Neural crest cell (in vitro differentiated cells): ENCODE measurements around the gene MCEMP1. TPM values are rescaled to one million over a fixed set of nuclear protein-coding genes. Genes with fewer than 3 reads are reported as not detected.
A peak's percentile ranks its signal among the peaks of the same experiment; 100 is the strongest.

Experiments
- DNase-seq: peaks from one replicate; pipeline ENCODE4 v3.0.0; 2021; ENCODE audit warnings: low read depth, mixed read lengths, low spot score
- H3K27ac Mint-ChIP-seq: one replicate; pipeline ENCODE4 v1.8.0; 2021; ENCODE audit warnings: mild to moderate bottlenecking, mixed read lengths; ENCODE audit not compliant: unreplicated experiment
- H3K27me3 Mint-ChIP-seq: 2 replicates; pipeline ENCODE4 v1.8.0; 2021; ENCODE audit warnings: low read depth, mild to moderate bottlenecking, mixed read lengths
- H3K36me3 Mint-ChIP-seq: 2 replicates; pipeline ENCODE4 v1.8.0; 2021; ENCODE audit warnings: low read depth, mild to moderate bottlenecking, mixed read lengths
- H3K4me1 Mint-ChIP-seq: 2 replicates; pipeline ENCODE4 v1.8.0; 2021; ENCODE audit warnings: mixed read lengths
- H3K4me3 Mint-ChIP-seq: one replicate; pipeline ENCODE4 v1.8.0; 2021; ENCODE audit warnings: mild to moderate bottlenecking, mixed read lengths
- H3K9me3 Mint-ChIP-seq: 2 replicates; pipeline ENCODE4 v1.8.0; 2021; ENCODE audit warnings: mixed read lengths
- CTCF ChIP-seq: fragments of 200-600 bp; sonication (generic); conservative IDR thresholded peaks from 2 replicates; pipeline ENCODE4 v1.5.0; 2021; ENCODE audit warnings: antibody characterized with exemption, mild to moderate bottlenecking
- total RNA-seq: library from RNA; stranded (reverse); gene quantifications from 2 replicates; pipeline ENCODE4 v1.2.1, GENCODE V29; 2021

Gene MCEMP1
- total RNA-seq, 1 donor from 2014 or later: not detected

- H3K36me3 Mint-ChIP-seq: no peaks in the 10 kb centered on the region
- peaks cover 23% of the 10 kb centered on the region for H3K27me3 Mint-ChIP-seq
Observed at GRCh38 chr19:7709932-7710460, 33.1 kb downstream of the MCEMP1 start.

DNA sequence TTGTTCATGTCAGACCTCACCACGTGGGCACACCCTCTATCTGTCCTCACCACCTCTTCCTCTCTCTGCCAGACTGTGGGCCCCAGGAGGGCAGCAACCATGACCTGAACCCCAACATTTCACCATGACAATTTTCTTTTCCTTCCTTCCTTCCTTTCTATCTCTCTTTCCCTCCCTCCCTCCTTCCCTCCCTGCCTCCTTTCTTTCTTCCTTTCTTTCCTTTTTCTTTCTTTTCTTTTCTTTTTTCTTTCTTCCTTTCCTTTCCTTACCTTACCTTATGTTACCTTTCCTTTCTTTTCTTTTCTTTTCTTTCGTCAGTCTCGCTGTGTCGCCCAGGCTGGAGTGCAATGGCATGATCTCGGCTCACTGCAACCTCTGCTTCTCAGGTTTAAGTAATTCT lies 33.7 kb downstream of the MCEMP1 start:
- Mint-ChIP-seq H3K9me3 (no peaks in the 10 kb centered on the region), H3K27ac (no peak overlapping the region), H3K27me3 (peaks cover 19% of the 10 kb centered on the region), H3K36me3 (no peaks in the 10 kb centered on the region), H3K4me1 (no peaks in the 10 kb centered on the region), H3K4me3 (no peak overlapping the region)
- no peak for TF ChIP-seq CTCF
- no peak for DNase-seq

More at GRCh38 chr19:7709932-7710460, 33.1 kb downstream of the MCEMP1 start:
- TF ChIP-seq CTCF: no peak
- H3K4me1 Mint-ChIP-seq: no peaks in the 10 kb centered on the region
- no peaks in the 10 kb centered on the region for H3K9me3 Mint-ChIP-seq
- H3K4me3 Mint-ChIP-seq: no peak overlapping the region
- no peak overlapping the region for H3K27ac Mint-ChIP-seq
- DNase-seq: no peak

DNA sequence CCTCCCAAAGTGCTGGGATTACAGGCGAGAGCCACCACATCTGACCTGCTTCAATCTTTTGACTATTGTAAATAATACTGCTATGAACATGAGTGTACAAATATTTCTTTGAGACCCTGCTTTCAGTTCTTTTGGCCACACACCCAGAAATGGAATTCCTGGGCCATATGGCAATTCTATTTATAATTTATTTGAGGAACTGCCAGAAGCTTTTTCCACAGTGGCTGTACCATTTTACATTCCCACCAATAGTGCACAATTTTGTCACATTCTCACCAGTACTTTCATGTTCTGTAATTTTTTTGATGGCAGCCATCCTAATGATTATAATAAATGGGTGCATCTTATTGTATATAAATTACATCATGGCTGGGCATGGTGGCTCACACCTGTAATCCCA lies 38.8 kb downstream of the MCEMP1 start:
- Mint-ChIP-seq H3K9me3 (no peaks in the 10 kb centered on the region), H3K27ac (no peak overlapping the region), H3K27me3 (peaks cover 25% of the 10 kb centered on the region), H3K4me3 (no peak overlapping the region), H3K4me1 (no peaks in the 10 kb centered on the region), H3K36me3 (no peaks in the 10 kb centered on the region)
- no peak for TF ChIP-seq CTCF
- DNase-seq: no peak

DNA sequence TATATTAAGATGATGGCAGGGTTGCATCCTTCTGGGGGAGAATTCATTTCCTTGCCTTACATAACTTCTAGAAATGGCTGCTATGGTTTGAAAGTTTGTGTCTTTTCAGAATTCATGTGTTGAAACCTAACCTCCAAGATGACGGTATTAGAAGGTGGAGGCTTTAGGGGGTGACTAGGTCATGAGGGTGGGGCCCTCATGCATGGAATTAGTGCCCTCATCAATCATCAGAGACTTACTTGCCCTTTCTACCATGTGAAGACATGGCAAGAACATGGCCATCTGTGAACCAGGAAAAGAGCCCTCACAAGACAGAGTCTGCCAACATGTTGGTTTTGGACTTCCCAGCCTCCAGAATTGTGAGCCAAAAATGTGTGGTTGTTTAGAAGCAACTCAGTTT lies 39.9 kb downstream of the MCEMP1 start:
- Mint-ChIP-seq H3K4me3 (no peak overlapping the region), H3K36me3 (no peaks in the 10 kb centered on the region), H3K27ac (no peak overlapping the region), H3K9me3 (no peaks in the 10 kb centered on the region), H3K27me3 (peaks cover 24% of the 10 kb centered on the region), H3K4me1 (no peaks in the 10 kb centered on the region)
- no peak for DNase-seq
- TF ChIP-seq CTCF: no peak

- TF ChIP-seq CTCF: no peak
- Mint-ChIP-seq H3K4me1 (no peaks in the 10 kb centered on the region), H3K27ac (no peak overlapping the region), H3K36me3 (no peaks in the 10 kb centered on the region), H3K27me3 (peaks cover 39% of the 10 kb centered on the region), H3K4me3 (no peak overlapping the region), H3K9me3 (no peaks in the 10 kb centered on the region)
- DNase-seq: no peak
Observed at GRCh38 chr19:7718668-7719067, 41.8 kb downstream of the MCEMP1 start.

- H3K27me3 Mint-ChIP-seq: peaks cover 52% of the 10 kb centered on the region
- no peaks in the 10 kb centered on the region for H3K36me3 Mint-ChIP-seq
- TF ChIP-seq CTCF: no peak
Observed at GRCh38 chr19:7720351-7720750, 43.5 kb downstream of the MCEMP1 start.

More at GRCh38 chr19:7720351-7720750, 43.5 kb downstream of the MCEMP1 start:
- H3K9me3 Mint-ChIP-seq: no peaks in the 10 kb centered on the region
- H3K4me3 Mint-ChIP-seq: no peak overlapping the region
- no peaks in the 10 kb centered on the region for H3K4me1 Mint-ChIP-seq
- no peak for DNase-seq
- H3K27ac Mint-ChIP-seq: peak overlapping the region; percentile 19
